Measurements from ENCODE around the gene MOXD1. TPM values are rescaled to one million over a fixed set of nuclear protein-coding genes. Genes with fewer than 3 reads are reported as not detected.

MOXD1 gene
- polyA plus RNA-seq, 1 of the 3 experiments (the other 2 are of a cell fraction): 252 TPM

- H3F3A ChIP-seq (replicated peaks; ENCODE audit: insufficient read depth): peaks cover 13% of the 10 kb centered on the region
- ChIA-PET POLR2A (no interaction called here), CTCF (interaction anchor here (1.0 to 1.2 kb wide), 2 partner anchors 92 to 112 kb away, joined by 3 to 4 read pairs; no protein-coding TSS in a partner anchor)
- peaks cover 78% of the 10 kb centered on the region for H3K79me2 ChIP-seq (ENCODE audit: insufficient read depth)
- H3K9me2 ChIP-seq: no peaks in the 10 kb centered on the region
- H3K9ac ChIP-seq: peak overlapping the region; percentile 47; the same call in 1 of the 2 replicates
- H3K36me3 ChIP-seq (replicated peaks in 1 of 2; ENCODE audit: control insufficient read depth in 1 of 2, insufficient read depth in 2 of 2, low read length in 1 of 2): peaks cover 3 to 4% of the 10 kb centered on the region in 2 experiments
- H3K9me3 ChIP-seq: peaks cover 14% of the 10 kb centered on the region; the same call in 1 of the 2 replicates
- H3K4me3 ChIP-seq (ENCODE audit: low read depth in 2 of 2, low read length in 1 of 2): peak overlapping the region in 1 of 2 experiments; percentile 14; a peak in 1 of 4 replicates
- WGBS (ENCODE audit: low lambda C conversion rate): 14% methylated on average over 12 of the region's 12 CpGs
- H4K20me1 ChIP-seq (ENCODE audit: insufficient read depth): no peaks in the 10 kb centered on the region
- no peak for DNase-seq
- no peaks in the 10 kb centered on the region for H3K27me3 ChIP-seq (ENCODE audit: insufficient read depth)
- H2AFZ ChIP-seq (ENCODE audit: low read depth): peak overlapping the region; percentile 25; the same call in 1 of the 2 replicates
- H3K4me1 ChIP-seq (ENCODE audit: control insufficient read depth in 1 of 2, insufficient read depth in 2 of 2, low read depth in 1 of 2, low read length in 1 of 2): no peaks in the 10 kb centered on the region; a peak in 1 of 4 replicates
- peak overlapping the region; percentile 82 to 90 for H3K27ac ChIP-seq (ENCODE audit: low read depth in 2 of 2, low read length in 1 of 2)
- peak overlapping the region; percentile 62 for H3K4me2 ChIP-seq
- TF ChIP-seq FOSL2 (IDR thresholded peaks at IDR 0.05; ENCODE audit: borderline replicate concordance, low read depth) (peak; percentile 30; the same call in 1 of the 2 replicates), PBX3 (IDR thresholded peaks at IDR 0.05) (peak; percentile 36), REST (IDR thresholded peaks at IDR 0.05; ENCODE audit: low read depth, low read length) (no peak), EP300 (IDR thresholded peaks at IDR 0.05; ENCODE audit: borderline replicate concordance in 1 of 2, low read depth in 1 of 2, low read length in 1 of 2) (peak in 1 of 2 experiments; percentile 57; a peak in 1 of 4 replicates), GABPA (IDR thresholded peaks at IDR 0.05; ENCODE audit: low read depth) (no peak), TEAD4 (IDR thresholded peaks at IDR 0.05; ENCODE audit: borderline replicate concordance, insufficient read depth) (peak; percentile 46; the same call in 1 of the 2 replicates), GATA2 (CRISPR knock-in tag; IDR thresholded peaks at IDR 0.05) (no peak), POLR2AphosphoS5 (IDR thresholded peaks at IDR 0.05; ENCODE audit: low read depth, low read length) (peak; percentile 48; the same call in 1 of the 2 replicates), NRF1 (IDR thresholded peaks at IDR 0.05; ENCODE audit: low read depth, low read length) (no peak), RFX5 (IDR thresholded peaks at IDR 0.05; ENCODE audit: low read length) (no peak), RAD21 (IDR thresholded peaks at IDR 0.05; ENCODE audit: low read length) (no peak), CHD2 (IDR thresholded peaks at IDR 0.05; ENCODE audit: low read length, partially characterized antibody) (no peak), SIN3A (IDR thresholded peaks at IDR 0.05; ENCODE audit: borderline replicate concordance, low read depth, low read length) (no peak), CTCF (IDR thresholded peaks at IDR 0.05) (no peak), FOXJ3 (CRISPR knock-in tag; IDR thresholded peaks at IDR 0.05) (no peak), USF1 (IDR thresholded peaks at IDR 0.05; ENCODE audit: borderline replicate concordance, low read depth) (no peak), RCOR1 (IDR thresholded peaks at IDR 0.05; ENCODE audit: low read length) (no peak), JUND (IDR thresholded peaks at IDR 0.05) (peak; percentile 32; the same call in 1 of the 2 replicates), IRF3 (IDR thresholded peaks at IDR 0.05; ENCODE audit: low read depth, low read length) (no peak), MXI1 (IDR thresholded peaks at IDR 0.05; ENCODE audit: low read depth, low read length) (no peak), NFIC (IDR thresholded peaks at IDR 0.05; ENCODE audit: borderline replicate concordance) (peak; percentile 56; the same call in 1 of the 2 replicates), EZH2phosphoT487 (IDR thresholded peaks at IDR 0.05; ENCODE audit: borderline replicate concordance, low read depth) (no peak), TAF1 (IDR thresholded peaks at IDR 0.05; ENCODE audit: borderline replicate concordance, low read depth, low read length) (peak; percentile 12; the same call in 1 of the 2 replicates)
Measured at GRCh38 chr6:132391391-132392269, 9.6 kb downstream of the MOXD1 start.

Data from SK-N-SH (cell line).